Activated CD4-positive, alpha-beta T cell treated with anti-CD3 and anti-CD28 coated beads, Interleukin-10, Interleukin-2, amounts not matched to agents 100 ng/mL and 50 ng/mL, durations not matched to agents 16 hours and 8 hours (primary cell): ENCODE data around the gene CLK3.
A peak's percentile ranks its signal among the peaks of the same experiment; 100 is the strongest.
"Not testable (repeated sequence)": the region's sequence is repeated elsewhere in the genome, so short reads cannot be mapped to it uniquely, and the experiment has no call there.

Experiments used
- DNase-seq: peaks from one replicate; pipeline ENCODE4 v3.0.0-alpha.2; 2020

Gene CLK3

DNA sequence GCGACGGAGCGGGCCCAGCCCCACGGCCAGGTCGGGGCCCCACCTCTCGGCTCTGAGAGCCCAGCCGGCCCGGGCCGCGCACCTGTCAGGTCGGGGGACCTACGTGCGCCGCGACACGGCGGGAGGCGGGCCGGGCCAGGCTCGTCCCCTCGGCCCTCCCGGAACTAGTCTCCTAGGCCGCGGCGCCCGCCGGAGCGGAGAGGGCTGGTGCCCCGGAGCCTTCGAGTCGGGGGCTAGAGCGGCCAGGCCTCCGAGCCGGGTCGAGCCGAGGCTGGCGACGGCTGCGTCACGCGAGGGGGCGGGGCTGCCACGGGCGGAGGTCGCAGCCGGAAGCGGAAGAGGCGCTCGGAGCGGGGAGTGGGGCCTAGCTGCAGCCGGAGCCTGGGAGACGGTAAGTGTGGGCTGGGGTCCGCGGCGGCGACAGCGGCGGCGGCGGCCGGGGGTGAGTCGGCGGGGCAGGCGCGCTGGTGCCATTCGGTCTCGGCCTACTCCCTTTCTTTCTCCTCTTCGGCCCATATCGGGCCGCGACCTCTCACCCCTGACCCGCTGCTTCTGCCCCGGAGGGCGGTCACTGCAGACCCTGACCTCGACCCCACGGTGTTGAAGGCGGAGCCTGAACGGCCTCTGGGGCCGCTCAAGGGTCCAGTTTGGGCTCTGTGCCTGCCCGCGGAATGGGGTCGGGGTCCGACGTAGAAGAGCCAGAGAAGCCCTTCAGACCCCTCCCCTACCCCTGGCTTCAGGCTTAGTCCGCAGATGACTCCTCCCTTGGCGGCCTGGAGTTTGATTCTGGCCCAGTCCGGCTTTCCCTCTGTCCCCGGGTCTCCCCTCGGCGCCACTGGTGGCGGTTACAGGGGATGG is at the start of gene CLK3:
Gene CLK3, plus strand, starts transcription at position 329 of the 858 bp plus-strand sequence. CDS start 3,361 bp downstream, outside the sequence.
- peak; percentile 97 for DNase-seq

DNA sequence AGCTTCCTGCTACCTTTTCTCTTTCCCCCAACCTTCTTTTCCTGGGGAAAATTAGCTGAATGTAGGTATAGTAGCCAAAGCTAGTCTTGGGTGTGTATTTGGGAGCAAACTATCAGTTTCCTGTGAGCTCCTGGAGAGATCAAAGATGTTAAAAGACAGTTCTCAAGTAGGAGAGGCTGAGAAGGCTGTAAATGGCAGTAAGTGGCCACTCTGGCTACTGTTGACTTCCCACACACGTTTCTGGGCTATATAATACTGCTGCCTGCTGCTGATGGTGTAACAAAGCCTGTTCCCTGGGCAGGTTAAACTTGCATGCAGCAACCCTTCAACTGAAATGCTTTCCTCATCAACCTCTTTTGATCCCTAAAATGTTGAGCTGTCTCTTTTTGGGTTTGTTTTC is 47.0 kb upstream of the CLK3 start:
- DNase-seq = no peak

DNA sequence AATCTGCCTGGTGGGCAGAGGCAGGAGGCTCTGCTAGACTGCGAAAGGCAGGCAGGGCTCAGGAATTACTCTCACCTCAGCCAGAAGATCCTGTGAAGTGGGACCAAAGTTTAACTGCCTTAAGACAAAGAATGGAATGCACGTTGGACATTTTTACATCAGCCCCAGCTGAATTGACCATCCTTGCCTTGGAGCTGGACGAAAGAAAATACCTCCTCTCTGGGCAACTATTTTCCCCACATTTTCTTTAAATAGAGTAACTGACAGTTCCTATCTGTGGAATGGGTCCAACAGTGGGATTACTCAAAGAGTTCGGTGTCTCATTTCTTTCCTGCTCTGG is 45.9 kb upstream of the CLK3 start:
- DNase-seq = no peak

DNA sequence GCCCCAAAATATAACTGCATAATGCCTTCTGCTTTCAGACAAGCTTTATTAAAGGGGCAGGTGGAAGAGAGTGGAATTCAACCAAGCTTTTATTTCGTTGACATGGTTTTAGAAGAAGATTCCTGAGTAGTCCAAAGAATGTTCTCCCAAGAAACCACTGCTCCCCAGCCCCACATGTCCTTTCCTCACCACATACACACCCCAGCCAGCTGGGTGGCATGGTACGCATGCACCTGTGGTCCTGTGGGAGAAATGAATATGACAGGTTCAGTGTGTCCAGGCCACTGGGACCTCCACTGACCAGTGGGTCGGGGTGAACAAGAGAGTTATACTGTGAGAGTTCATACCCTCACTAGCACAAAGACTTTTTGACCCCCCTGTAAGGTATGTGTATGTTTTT is 44.4 kb upstream of the CLK3 start:
- DNase-seq = no peak

DNA sequence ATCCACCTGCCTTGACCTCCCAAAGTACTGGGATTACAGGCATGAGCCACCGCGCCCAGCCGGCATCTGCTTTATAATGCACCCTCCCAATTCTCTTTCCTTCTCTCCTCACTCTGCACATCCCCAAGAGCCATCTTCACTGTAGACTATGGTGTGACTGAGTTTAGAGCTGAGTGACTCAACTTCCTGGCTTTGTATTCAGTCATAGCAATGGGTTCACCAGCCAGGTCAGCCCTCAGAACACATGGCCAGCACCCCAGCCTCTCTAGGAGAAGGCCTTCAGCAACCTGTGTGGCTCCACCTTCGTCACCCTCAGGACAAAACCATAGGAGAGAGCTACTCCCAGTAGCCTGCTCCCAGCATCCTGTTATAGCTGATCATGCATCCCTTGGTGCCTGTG is 41.6 kb upstream of the CLK3 start:
- DNase-seq = peak; percentile 39

DNA sequence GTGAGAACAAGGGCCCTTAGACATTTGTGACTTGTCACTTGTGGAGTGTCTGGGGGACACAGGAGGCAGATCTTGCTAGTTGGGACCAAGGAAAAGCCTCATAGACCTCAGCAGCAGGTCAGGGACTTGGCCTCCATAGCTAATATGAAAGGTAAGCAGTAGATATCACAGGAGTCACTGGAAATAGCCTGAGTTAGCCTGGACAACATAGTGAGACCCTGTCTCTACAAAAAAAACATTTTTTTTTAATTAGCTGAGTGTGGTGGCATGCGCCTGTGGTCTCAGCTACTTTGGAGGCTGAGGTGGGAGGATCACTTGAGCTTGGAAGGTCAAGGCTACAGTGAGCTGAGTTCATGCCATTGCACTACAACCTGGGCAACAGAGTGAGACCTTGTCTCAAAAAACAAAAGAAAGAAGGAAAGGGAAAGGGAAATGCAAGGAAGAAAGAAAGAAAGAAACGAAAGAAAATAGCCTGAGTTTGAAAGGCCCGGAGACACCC is 37.1 kb upstream of the CLK3 start:
- no peak for DNase-seq

DNA sequence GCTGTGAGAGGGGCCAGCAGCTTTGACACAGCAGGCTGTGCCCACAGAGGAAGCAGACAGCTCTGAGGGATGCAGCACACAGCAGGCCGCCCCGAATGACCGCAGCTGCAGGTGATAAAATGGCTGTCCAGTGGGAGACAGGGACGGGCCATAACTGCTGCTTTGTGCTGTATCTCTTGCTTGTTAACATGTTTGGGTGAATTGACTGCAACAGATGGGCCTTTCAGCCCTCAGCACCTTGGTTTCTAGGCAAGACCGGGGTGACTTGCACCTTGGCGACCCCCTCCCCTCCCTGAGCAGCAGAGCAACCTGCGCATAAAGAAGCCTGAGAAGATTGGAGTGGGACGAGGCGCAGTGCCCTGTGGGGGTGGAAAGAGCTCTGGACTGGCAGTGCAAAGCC is 36.6 kb upstream of the CLK3 start:
- no peak for DNase-seq

DNA sequence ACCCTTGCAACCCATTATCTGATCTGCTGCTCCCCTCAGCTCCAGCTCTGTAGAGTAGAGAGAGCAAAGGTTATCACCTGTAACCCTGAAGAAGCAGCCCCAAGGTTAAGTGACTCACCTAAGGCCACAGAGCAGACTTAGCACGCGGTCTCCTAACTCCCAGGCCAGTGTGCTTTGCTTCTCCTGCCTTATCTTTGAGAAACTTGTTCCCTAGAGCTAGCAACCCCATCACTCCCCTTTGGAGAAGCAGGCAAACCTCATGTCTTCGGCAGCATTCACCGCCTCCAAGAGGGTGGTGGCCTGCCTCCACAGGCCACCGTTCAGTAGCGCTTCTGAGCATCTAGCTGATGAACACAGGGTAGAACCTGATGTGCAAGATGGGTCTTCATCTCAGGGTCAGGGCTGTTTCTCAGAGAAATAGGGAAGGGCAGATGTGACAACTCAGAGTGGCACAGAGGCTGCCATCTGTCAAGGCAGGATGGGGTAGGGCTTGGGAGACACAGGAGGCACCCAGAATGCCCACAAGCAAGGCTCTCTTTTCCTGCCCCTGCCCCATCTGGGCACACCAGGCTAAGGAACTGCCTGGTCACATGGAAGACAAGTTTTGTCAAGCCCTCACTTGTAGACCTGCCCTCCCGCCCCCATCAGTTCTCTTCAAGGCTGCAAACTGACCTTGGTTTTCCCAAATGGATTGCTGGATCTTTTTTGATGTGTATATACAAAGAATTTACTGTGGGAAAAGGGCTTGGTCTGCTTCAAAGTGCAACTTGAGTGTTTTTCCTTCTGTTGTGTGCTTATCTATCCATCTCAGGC is 34.9 kb upstream of the CLK3 start:
- peak; percentile 30 for DNase-seq

DNA sequence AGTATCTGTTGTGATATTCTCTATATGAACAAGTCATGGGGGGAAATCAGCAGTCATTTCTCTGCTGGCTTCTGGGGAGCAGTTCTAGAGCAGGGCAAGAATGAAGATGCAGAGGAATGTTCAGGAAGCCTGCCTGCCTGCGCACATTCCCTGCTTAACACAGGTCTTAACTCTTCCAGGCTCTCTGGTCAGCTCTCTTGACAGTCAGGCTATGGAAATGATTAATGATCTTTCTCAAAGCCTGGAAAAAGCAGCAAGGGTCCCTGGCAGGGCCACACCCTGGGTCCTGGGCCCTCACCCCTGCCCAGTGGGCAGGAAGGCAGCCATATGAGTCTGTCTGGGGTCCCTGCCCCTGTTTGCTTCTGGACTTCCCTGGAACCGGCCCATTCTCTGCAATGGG is 31.4 kb upstream of the CLK3 start:
- no peak for DNase-seq

DNA sequence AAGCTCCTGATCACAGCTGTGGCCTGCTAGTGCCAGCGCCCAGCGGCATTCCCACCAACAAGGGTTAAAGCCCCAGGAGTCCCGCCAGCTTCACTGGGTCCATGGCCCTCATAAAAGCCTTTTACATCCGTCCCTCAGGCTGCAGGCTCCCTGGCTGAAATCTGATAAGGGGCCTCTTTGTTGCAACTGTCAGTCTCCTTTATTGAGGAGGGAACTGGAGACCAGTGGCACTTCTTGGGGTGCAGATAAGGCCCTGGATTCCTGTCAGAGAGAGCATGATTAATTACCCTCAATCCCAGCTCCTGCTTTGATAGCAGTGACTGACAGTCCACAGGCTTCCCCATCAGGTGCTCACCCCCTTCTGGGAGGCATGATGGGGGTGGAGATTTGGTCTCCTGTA is 30.9 kb upstream of the CLK3 start:
- DNase-seq = no peak

DNA sequence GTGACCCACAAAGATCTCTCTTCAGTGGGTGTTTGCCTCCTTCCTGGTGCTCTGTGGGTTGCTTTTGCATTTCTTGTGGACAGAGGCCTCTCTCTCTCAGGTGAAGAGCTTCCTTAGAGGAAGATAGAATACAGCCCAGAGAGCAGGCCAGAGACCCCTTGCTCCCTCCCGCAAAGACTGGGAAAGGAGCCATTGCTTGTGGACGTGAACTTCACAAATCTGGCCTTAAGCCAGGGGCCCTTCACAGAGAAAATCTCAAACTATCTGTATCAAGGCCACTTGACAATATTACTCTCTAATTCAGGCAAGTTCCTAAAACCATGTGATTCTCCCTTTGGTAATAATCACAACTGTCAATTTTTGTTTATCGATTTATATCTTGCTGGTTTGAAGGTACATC is 30.4 kb upstream of the CLK3 start:
- DNase-seq = no peak

DNA sequence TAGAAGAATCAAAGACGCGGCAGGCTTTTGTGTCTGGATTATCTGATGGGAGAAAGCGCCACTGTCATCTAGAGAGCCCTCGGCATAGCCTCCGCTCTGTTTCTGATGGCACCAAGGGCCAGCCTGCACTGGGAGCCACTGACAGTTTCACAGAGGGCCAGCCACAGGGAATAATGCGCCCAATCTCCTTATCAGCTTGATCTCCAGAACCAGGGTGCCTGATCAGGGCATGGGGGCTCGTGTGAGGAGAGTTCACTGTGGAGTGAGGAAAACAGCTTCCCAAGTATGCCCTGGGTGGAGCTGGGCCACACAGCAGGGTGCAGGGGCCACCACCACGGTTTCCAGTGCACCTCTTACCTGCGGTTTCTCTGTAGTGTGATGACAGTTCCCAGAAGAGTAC is 29.8 kb upstream of the CLK3 start:
- no peak for DNase-seq

DNA sequence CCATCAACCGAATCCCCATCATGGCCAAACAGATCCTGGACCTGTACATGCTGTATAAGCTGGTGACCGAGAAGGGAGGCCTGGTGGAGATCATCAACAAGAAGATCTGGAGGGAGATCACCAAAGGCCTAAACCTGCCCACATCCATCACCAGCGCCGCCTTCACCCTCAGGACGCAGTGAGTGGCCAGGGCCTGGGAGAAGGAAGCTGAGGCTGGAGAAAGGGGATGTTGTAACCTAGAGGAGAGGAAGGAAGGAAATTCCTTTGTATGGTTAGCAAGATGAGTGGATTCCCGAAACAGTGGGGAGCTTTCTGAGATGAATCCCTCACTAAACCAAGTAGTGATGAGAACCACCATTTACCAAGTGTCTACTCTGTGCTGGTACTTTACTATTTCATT is 25.8 kb upstream of the CLK3 start:
- no peak for DNase-seq

DNA sequence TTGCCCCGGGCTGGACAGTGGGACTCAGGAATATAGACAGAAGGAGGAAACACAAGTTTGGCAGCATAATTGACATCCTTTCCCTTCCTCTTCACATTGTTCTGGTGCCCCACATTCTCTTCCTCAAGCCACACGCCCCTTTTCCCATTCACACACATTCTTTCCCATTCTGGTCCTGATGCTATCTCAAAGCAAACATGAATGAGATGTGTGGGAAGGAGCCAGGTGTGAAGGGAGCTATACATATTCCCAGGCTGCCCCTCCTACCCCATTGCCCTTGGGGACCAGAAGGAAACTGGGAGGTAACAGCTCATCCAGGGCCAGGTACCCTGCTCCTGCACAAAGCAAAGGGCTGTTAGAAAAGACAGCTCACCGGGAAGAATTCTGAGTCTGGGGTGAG is 23.4 kb upstream of the CLK3 start:
- DNase-seq = no peak

DNA sequence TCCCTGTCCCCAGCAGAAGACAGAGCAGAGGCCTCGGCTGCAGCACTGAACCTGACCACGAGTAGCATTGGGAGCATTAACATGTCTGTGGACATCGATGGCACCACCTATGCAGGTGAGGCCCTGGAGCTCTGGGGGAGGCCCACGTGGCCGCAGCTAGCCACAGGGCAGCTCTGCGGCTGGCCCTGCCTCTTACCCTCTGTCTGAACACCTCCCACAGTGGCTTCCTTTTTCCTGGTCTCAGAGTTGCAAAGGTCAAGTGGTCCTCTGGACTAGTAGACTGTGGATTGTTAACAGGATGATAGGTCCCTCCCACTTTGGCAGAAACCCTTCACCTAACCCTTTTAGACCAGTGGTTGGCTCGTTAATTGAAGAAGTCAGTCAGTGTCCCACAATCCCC is 22.5 kb upstream of the CLK3 start:
- no peak for DNase-seq

DNA sequence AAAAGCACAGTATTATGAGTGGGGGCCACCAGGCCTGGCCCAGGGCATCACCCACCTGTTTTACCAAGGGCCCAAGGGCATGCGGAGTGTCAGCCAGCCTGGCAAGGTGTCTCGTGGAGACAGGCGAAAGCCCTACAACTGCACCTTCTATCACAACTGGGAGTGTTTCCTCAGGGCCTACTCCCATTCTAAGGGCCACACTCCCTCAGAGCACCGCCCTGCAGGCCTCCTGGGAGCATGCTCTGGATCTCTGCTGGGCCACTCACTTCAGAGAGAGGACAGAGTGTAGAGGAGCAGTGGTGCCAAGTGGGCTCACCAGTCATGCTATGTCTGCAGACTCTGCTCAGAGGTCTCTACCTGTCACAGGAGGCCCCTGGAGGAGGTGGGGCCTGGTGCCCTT is 21.2 kb upstream of the CLK3 start:
- DNase-seq = no peak

DNA sequence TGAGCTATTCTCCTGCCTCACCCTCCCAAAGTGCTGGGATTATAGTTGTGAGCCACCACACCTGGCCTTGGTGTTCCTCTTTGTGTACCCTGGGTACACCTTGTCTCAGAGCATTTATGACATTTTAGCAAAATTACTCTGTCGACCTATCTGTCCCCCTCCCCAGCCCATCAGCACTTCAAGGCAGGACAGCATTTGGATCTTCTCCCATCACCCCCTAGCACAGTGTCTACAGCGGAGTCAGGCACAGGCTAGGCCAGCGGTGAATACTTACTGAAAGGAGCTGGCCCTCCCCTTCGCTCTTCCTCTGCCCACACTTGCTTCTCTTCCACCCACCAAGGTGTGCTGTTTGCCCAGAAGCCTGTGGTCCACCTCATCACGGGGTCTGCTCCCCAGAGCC is 20.4 kb upstream of the CLK3 start:
- no peak for DNase-seq

DNA sequence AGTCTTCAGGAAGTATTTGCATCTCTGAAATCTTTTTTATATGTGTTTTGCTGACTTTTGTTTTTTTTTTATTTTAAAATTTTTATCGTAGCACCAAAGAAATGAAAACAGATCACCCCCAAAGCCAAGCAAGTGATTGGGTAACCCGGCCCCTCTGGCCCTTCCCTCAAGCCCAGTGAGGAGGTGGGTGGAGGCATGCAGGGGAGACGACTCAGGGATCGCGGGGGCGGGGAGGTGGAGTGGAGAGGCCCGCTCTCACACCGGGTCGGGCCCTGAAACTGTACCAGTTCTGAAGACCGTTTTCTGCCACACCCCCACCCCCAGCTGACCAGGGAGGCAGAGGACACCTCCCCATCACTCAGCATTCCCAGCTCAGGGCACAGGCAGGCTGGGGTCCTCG is 18.9 kb upstream of the CLK3 start:
- not testable (repeated sequence) for DNase-seq

DNA sequence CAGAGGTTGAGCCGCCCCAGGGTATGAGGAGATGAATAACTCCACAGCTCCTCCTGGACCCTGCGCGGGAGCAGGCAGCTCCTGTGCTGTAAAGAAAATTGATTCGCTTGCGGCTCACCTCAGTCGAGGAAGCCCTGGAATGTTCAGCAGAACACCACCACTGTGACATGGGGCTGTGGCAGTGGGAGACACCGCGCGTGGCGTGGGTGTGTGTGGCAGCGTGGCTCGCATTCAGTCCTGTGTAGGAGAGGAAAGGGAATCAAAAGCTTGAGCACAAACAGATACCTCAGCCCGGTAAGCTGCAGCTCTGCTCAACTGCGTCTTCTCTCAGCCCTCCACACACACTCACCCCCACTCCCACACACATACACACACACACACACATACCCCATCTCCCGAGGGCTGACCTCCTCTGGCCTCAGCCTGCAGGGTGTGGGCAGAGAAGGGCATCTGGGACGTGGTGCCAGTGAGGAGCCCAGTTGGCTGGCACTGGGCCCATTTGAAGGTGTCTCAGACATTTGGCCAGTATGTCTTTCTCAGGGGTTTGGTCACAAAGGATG is 18.4 kb upstream of the CLK3 start:
- not testable (repeated sequence) for DNase-seq

DNA sequence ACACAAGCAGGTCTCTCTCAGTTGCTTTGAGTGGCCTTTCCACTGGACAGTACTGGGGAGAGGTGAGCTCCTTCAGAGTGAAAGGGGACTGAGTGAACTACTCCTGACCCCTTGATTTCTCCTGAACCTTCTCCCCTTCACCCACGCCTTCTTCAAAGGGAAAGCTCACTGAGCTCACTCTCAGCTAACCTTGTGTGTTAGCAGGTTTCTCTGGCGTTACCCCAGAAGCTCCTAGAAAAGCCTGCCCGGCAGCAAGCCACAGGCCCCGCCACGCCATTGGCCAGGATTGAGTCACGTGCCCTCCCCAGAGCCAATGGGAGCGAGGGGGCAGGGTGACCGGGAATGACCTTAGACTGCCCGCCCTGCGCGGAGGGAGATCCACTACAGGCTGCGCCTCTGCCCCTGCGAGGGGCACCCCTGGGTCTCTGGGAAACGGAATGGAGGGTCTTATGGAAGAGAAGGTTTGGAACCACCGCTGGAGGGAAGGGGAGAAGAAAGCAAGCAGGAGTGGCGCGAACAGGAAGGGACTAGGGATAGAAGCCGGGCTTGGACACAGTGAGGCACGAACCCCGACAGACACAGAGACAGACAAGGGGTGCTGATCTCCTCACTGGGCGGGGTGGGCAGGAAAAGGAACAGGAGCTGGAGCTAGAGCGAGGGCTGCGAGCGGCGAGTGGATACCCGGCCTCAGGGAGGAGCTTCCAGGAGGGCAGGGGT is 17.4 kb upstream of the CLK3 start:
- peak; percentile 93 for DNase-seq

DNA sequence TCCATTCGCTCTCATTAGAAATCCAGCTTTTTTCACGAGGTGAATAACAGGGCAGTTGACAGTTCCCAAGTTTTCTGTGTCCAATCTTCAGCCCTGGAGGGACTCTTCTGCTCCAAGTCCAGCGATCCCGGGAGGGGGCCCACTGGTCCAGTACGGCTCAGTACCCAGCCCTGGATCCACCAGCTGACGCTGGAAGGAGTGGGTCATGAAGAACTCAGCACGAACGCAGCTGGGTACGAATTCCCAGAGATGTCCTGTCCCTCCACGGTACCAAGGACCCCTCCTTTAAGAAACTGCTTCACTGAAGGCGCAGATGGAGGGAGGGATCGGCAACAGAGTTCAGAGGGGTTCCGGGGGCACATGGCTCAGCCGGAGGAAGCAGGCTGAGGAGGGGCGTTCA is 16.5 kb upstream of the CLK3 start:
- no peak for DNase-seq

DNA sequence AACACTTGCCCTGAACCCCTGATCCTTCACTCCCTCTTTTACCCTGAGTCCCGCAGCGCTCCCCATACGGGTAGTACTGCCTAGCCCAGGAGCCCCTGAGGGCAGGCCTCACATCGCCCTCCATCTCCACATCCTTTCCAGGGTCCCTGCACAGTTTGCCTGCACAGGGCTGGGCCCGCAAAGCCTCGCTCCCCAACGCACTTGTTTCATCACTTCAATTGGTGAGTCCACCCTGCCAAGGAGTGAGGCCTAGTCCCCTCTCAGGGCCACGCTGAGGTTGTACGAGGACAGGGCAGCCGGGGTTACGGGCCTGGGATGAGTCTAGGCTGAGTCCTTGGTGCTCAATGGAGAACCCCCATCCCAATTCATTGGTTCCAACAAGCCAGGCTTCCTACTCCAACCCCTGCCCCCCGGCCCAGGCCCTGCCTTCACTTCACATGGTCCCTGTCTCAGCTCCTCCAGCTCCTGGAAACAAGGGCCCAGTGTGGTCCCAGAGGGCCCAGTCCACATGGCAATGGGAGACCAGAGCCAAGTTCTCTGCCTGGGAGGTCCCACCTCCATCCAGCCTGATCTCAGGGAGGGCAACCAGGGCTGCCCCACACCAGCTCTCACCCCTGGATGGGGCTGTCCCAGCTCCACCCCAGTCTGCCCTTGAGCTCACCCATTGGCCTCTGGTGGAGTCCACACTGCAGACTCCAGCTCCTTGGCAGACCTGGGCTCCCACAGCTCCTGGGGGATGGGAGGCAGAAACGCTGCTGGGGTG is 12.4 kb upstream of the CLK3 start:
- no peak for DNase-seq
